T-helper 17 cell (primary cell): Measurements from ENCODE around the gene PXMP4. TPM values are rescaled to one million over a fixed set of nuclear protein-coding genes. Genes with fewer than 3 reads are reported as not detected.

Experiments used
- ATAC-seq: fragments of 150-1000 bp; cut with Tn5 transposase; 2 replicates; pipeline ENCODE4 v1.10.0; 2021; ENCODE audit warnings: mild to moderate bottlenecking, moderate library complexity
- DNase-seq, 3 donors: peaks; one replicate each; pipeline versions ENCODE4 v3.0.0 to v3.0.0-alpha.2; 2020 to 2021
- H3K9me3 ChIP-seq: one replicate; pipeline ENCODE4 v1.7.0; 2013; ENCODE audit warnings: low read length, mild to moderate bottlenecking; ENCODE audit not compliant: control insufficient read depth, poor library complexity, severe bottlenecking
- H3K27ac Mint-ChIP-seq: one replicate; pipeline ENCODE4 v1.8.0; 2022; ENCODE audit warnings: mild to moderate bottlenecking, moderate library complexity, mixed read lengths
- H3K27me3 Mint-ChIP-seq: one replicate; pipeline ENCODE4 v1.8.0; 2022; ENCODE audit warnings: mixed read lengths
- H3K36me3 Mint-ChIP-seq: one replicate; pipeline ENCODE4 v1.8.0; 2022; ENCODE audit warnings: low read depth, mixed read lengths
- H3K4me1 Mint-ChIP-seq: one replicate; pipeline ENCODE4 v1.8.0; 2022; ENCODE audit warnings: mild to moderate bottlenecking, mixed read lengths
- H3K4me3 Mint-ChIP-seq: one replicate; pipeline ENCODE4 v1.8.0; 2022; ENCODE audit warnings: mild to moderate bottlenecking, moderate library complexity, mixed read lengths
- total RNA-seq, 4 donors: library from RNA in 2 of 4; stranded (reverse) in 2 of 4; gene quantifications; one replicate each; pipeline ENCODE4 v1.2.3 and lab custom pipeline; 2022 to 2026

PXMP4 gene
- total RNA-seq, 2 donors from 2014 or later = 3.7 to 4.0 TPM

- Mint-ChIP-seq H3K27ac (peak overlapping the region; percentile 57), H3K4me3 (no peak overlapping the region), H3K36me3 (no peaks in the 10 kb centered on the region), H3K4me1 (peaks cover 34% of the 10 kb centered on the region), H3K27me3 (no peaks in the 10 kb centered on the region)
- DNase-seq (no peak), ATAC-seq (no peak)
- H3K9me3 ChIP-seq = no peaks in the 10 kb centered on the region
Observed at GRCh38 chr20:33680686-33681085, 39.4 kb downstream of the PXMP4 start.

- H3K36me3 Mint-ChIP-seq = no peaks in the 10 kb centered on the region
Observed at GRCh38 chr20:33679758-33680485, 40.2 kb downstream of the PXMP4 start.

GRCh38 chr20:33677991-33678702 is 42.0 kb downstream of the PXMP4 start:
- Mint-ChIP-seq H3K27me3 (no peaks in the 10 kb centered on the region), H3K4me3 (no peak overlapping the region)

More at GRCh38 chr20:33679758-33680485, 40.2 kb downstream of the PXMP4 start:
- ATAC-seq = peak; percentile 85
- H3K4me3 Mint-ChIP-seq = peak overlapping the region; percentile 84
- H3K4me1 Mint-ChIP-seq = peaks cover 33% of the 10 kb centered on the region
- H3K9me3 ChIP-seq = no peaks in the 10 kb centered on the region
- peak overlapping the region; percentile 92 for H3K27ac Mint-ChIP-seq
- H3K27me3 Mint-ChIP-seq = no peaks in the 10 kb centered on the region
- peak in 1 of 3 donors; percentile 32 for DNase-seq

GRCh38 chr20:33676652-33677645 is 43.2 kb downstream of the PXMP4 start:
- no peaks in the 10 kb centered on the region for H3K36me3 Mint-ChIP-seq
- H3K4me3 Mint-ChIP-seq = peak overlapping the region; percentile 12
- H3K27ac Mint-ChIP-seq = peak overlapping the region; percentile 56
- H3K27me3 Mint-ChIP-seq = no peaks in the 10 kb centered on the region
- H3K4me1 Mint-ChIP-seq = peaks cover 44% of the 10 kb centered on the region
- no peaks in the 10 kb centered on the region for H3K9me3 ChIP-seq
- DNase-seq (no peak), ATAC-seq (no peak)

More at GRCh38 chr20:33677991-33678702, 42.0 kb downstream of the PXMP4 start:
- ATAC-seq = no peak
- Mint-ChIP-seq H3K36me3 (no peaks in the 10 kb centered on the region), H3K4me1 (peaks cover 41% of the 10 kb centered on the region), H3K27ac (peak overlapping the region; percentile 92)
- H3K9me3 ChIP-seq = no peaks in the 10 kb centered on the region
- DNase-seq = no peak

- H3K27ac Mint-ChIP-seq = peak overlapping the region; percentile 56
- no peaks in the 10 kb centered on the region for H3K36me3 Mint-ChIP-seq
- no peak for DNase-seq
- no peaks in the 10 kb centered on the region for H3K27me3 Mint-ChIP-seq
- ATAC-seq = no peak
- no peaks in the 10 kb centered on the region for H3K9me3 ChIP-seq
- H3K4me3 Mint-ChIP-seq = peak overlapping the region; percentile 41
- peaks cover 40% of the 10 kb centered on the region for H3K4me1 Mint-ChIP-seq
Observed at GRCh38 chr20:33676121-33676520, 44.0 kb downstream of the PXMP4 start.

- no peaks in the 10 kb centered on the region for H3K9me3 ChIP-seq
- Mint-ChIP-seq H3K36me3 (no peaks in the 10 kb centered on the region), H3K27ac (no peak overlapping the region), H3K27me3 (no peaks in the 10 kb centered on the region), H3K4me3 (peak overlapping the region; percentile 87), H3K4me1 (peaks cover 40% of the 10 kb centered on the region)
- DNase-seq (no peak), ATAC-seq (no peak)
Observed at GRCh38 chr20:33675136-33675959, 44.8 kb downstream of the PXMP4 start.

GRCh38 chr20:33674294-33675135 is 45.6 kb downstream of the PXMP4 start, which contains the start of gene NECAB3:
Gene NECAB3 (minus strand): TSS chr20:33674428. CDS start chr20:33674352, 76 bp downstream.
- peak within 1 kb of the TSS; percentile 94 for H3K4me3 Mint-ChIP-seq
- ATAC-seq (peak; percentile 81), DNase-seq (peak; percentile 42 to 69 (median 62))
- H3K9me3 ChIP-seq = no peaks in the 10 kb centered on the region
- H3K27ac Mint-ChIP-seq = peak within 1 kb of the TSS; percentile 54
- no peaks in the 10 kb centered on the region for H3K36me3 Mint-ChIP-seq
- H3K4me1 Mint-ChIP-seq = peaks cover 41% of the 10 kb centered on the region
- H3K27me3 Mint-ChIP-seq = no peaks in the 10 kb centered on the region

GRCh38 chr20:33673410-33674293 is 46.5 kb downstream of the PXMP4 start:
- peak overlapping the region; percentile 94 for H3K4me3 Mint-ChIP-seq
- peaks cover 32% of the 10 kb centered on the region for H3K4me1 Mint-ChIP-seq
- H3K9me3 ChIP-seq = no peaks in the 10 kb centered on the region
- H3K36me3 Mint-ChIP-seq = no peaks in the 10 kb centered on the region
- ATAC-seq (no peak), DNase-seq (no peak)
- no peaks in the 10 kb centered on the region for H3K27me3 Mint-ChIP-seq
- peak overlapping the region; percentile 54 for H3K27ac Mint-ChIP-seq

GRCh38 chr20:33673114-33673409 is 47.0 kb downstream of the PXMP4 start:
- no peaks in the 10 kb centered on the region for H3K36me3 Mint-ChIP-seq

GRCh38 chr20:33672426-33673113 is 47.5 kb downstream of the PXMP4 start:
- H3K27ac Mint-ChIP-seq = peak overlapping the region; percentile 24
- peaks cover 27% of the 10 kb centered on the region for H3K4me1 Mint-ChIP-seq
- H3K4me3 Mint-ChIP-seq = peak overlapping the region; percentile 94
- ATAC-seq = no peak
- no peaks in the 10 kb centered on the region for H3K27me3 Mint-ChIP-seq
- H3K9me3 ChIP-seq = no peaks in the 10 kb centered on the region
- no peaks in the 10 kb centered on the region for H3K36me3 Mint-ChIP-seq
- DNase-seq = no peak

More at GRCh38 chr20:33673114-33673409, 47.0 kb downstream of the PXMP4 start:
- Mint-ChIP-seq H3K27ac (peak overlapping the region; percentile 24), H3K4me3 (peak overlapping the region; percentile 94), H3K27me3 (no peaks in the 10 kb centered on the region), H3K4me1 (peaks cover 29% of the 10 kb centered on the region)
- DNase-seq (no peak), ATAC-seq (no peak)
- H3K9me3 ChIP-seq = no peaks in the 10 kb centered on the region
